HL-60 (cell line): ENCODE results near the gene TFDP3.

Experiments used
- DNase-seq, 2 experiments: peaks; one replicate each; pipeline ENCODE4 v3.0.0-alpha.2; 2010 to 2020; ENCODE audit warnings: low read depth in 1 of 2, low spot score in 1 of 2
- H3K27ac ChIP-seq: fragments of 250-450 bp; sonication (Bioruptor Pico); replicated peaks from 2 replicates; pipeline ENCODE4 v1.5.1; 2020; ENCODE audit warnings: mild to moderate bottlenecking, moderate library complexity
- H3K27me3 ChIP-seq: fragments of 250-450 bp; sonication (Bioruptor Pico); 2 replicates; pipeline ENCODE4 v1.5.1; 2021; ENCODE audit warnings: mild to moderate bottlenecking, moderate library complexity; ENCODE audit not compliant: insufficient read depth, poor library complexity, severe bottlenecking
- H3K4me3 ChIP-seq: replicated peaks from 2 replicates; pipeline ENCODE4 v1.5.1; 2011; ENCODE audit warnings: mild to moderate bottlenecking, control low read depth, low read length; ENCODE audit not compliant: insufficient read depth
- GABPA ChIP-seq: IDR thresholded peaks from 2 replicates; pipeline ENCODE4 v1.6.1; 2012; ENCODE audit warnings: low read depth
- POLR2AphosphoS5 ChIP-seq: IDR thresholded peaks from 2 replicates; pipeline ENCODE4 v1.6.1; 2012; ENCODE audit warnings: low read depth
- SPI1 ChIP-seq: IDR thresholded peaks from 2 replicates; pipeline ENCODE4 v1.6.1; 2012; ENCODE audit warnings: low read depth, mild to moderate bottlenecking, borderline replicate concordance
- TF ChIP-seq, protein P1 (sequence below): IDR thresholded peaks from 2 replicates; pipeline ENCODE4 v1.6.1; 2012; ENCODE audit warnings: low read depth; ENCODE audit not compliant: insufficient replicate concordance
- TF ChIP-seq, protein P2 (sequence below): IDR thresholded peaks from one replicate; pipeline ENCODE4 v1.5.1; 2011; ENCODE audit warnings: low read length, control low read depth, inconsistent platforms; ENCODE audit not compliant: insufficient read depth

The TFDP3 gene

DNA sequence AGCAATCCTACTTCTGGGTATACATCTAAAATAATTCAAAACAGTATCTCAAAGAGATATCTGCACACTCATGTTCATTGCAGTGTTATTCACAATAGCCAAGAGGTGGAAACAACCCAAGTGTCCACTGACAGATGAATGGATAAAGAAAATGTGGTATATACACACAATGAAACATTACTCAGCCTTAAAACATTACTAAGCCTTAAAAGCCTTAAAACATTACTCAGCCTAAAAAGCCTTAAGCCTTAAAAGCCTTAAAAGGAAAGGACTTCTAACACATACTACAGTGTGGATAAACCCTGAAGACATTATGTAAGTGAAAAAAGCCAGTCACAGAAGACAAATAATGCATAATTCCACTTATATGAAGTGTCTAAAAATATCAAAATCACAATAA, 40.3 kb upstream of the TFDP3 start:
- Histone ChIP-seq H3K27me3 (no peaks in the 10 kb centered on the region), H3K27ac (no peak overlapping the region), H3K4me3 (no peak overlapping the region)
- TF ChIP-seq POLR2AphosphoS5 = no peak
- TF ChIP-seq, protein P1, sequence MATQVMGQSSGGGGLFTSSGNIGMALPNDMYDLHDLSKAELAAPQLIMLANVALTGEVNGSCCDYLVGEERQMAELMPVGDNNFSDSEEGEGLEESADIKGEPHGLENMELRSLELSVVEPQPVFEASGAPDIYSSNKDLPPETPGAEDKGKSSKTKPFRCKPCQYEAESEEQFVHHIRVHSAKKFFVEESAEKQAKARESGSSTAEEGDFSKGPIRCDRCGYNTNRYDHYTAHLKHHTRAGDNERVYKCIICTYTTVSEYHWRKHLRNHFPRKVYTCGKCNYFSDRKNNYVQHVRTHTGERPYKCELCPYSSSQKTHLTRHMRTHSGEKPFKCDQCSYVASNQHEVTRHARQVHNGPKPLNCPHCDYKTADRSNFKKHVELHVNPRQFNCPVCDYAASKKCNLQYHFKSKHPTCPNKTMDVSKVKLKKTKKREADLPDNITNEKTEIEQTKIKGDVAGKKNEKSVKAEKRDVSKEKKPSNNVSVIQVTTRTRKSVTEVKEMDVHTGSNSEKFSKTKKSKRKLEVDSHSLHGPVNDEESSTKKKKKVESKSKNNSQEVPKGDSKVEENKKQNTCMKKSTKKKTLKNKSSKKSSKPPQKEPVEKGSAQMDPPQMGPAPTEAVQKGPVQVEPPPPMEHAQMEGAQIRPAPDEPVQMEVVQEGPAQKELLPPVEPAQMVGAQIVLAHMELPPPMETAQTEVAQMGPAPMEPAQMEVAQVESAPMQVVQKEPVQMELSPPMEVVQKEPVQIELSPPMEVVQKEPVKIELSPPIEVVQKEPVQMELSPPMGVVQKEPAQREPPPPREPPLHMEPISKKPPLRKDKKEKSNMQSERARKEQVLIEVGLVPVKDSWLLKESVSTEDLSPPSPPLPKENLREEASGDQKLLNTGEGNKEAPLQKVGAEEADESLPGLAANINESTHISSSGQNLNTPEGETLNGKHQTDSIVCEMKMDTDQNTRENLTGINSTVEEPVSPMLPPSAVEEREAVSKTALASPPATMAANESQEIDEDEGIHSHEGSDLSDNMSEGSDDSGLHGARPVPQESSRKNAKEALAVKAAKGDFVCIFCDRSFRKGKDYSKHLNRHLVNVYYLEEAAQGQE = no peak
- no peak for TF ChIP-seq SPI1
- TF ChIP-seq GABPA = no peak
- TF ChIP-seq, protein P2, sequence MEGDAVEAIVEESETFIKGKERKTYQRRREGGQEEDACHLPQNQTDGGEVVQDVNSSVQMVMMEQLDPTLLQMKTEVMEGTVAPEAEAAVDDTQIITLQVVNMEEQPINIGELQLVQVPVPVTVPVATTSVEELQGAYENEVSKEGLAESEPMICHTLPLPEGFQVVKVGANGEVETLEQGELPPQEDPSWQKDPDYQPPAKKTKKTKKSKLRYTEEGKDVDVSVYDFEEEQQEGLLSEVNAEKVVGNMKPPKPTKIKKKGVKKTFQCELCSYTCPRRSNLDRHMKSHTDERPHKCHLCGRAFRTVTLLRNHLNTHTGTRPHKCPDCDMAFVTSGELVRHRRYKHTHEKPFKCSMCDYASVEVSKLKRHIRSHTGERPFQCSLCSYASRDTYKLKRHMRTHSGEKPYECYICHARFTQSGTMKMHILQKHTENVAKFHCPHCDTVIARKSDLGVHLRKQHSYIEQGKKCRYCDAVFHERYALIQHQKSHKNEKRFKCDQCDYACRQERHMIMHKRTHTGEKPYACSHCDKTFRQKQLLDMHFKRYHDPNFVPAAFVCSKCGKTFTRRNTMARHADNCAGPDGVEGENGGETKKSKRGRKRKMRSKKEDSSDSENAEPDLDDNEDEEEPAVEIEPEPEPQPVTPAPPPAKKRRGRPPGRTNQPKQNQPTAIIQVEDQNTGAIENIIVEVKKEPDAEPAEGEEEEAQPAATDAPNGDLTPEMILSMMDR = no peak
- no peak for DNase-seq

DNA sequence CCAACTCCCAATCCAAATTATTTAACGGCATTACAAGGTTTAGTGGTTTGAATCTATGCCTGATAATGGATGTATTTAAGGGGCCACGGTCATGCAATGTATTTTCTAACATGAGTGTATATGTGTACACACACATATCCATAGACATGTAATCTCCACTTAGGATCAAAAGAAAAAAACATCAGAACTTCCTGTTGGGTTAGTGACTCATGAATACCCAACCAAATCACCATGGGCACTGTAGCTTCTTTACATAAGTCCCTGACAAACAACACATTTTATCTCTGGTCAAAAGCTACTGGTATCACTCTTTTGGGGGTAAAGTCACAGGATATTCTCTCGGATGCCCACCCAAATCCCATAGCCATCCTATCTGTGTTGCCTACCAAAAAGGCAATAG, 36.5 kb upstream of the TFDP3 start:
- no peak overlapping the region for H3K27ac ChIP-seq
- no peak overlapping the region for H3K4me3 ChIP-seq
- DNase-seq = no peak
- TF ChIP-seq, protein P2 = no peak
- no peak for TF ChIP-seq SPI1
- no peaks in the 10 kb centered on the region for H3K27me3 ChIP-seq

DNA sequence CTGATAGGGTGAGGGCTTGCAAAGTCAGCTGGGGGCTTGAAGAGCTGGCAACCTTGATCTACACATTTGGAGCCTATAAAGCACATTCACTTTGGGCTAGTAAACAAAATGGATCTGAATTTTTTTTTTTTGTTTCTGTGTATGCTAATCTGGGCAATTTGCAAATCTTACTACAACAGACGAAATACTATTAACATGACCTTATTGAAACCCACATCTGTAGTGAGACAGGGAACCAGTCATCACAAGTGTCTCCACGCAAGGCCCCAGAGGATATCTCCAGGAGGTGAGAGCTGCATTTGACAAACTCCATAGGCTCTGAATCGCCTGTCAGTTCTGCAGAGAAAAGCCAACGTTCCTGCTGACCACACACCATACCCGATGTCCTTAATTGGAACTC, 33.0 kb upstream of the TFDP3 start:
- no peak overlapping the region for H3K4me3 ChIP-seq
- TF ChIP-seq, protein P1 = no peak
- TF ChIP-seq, protein P2 = no peak
- TF ChIP-seq SPI1 (no peak), GABPA (no peak), POLR2AphosphoS5 (no peak)
- H3K27ac ChIP-seq = no peak overlapping the region
- no peak for DNase-seq
- no peaks in the 10 kb centered on the region for H3K27me3 ChIP-seq
